H1 (cell line): ENCODE data around the gene ENSA. TPM values are rescaled to one million over a fixed set of nuclear protein-coding genes. Genes with fewer than 3 reads are reported as not detected.

ENCODE experiments used
- CTCF ChIA-PET: fragments of 300-600 bp; sonication (Branson Sonifier 250); formaldehyde crosslinking; loops from one replicate; lab custom pipeline; 2021; ENCODE audit not compliant: partially characterized antibody; lab: Charles Lee
- POLR2A ChIA-PET: fragments of 300-600 bp; sonication (Branson Sonifier 250); formaldehyde crosslinking; loops from one replicate; lab custom pipeline; 2021; ENCODE audit warnings: inconsistent platforms; ENCODE audit not compliant: partially characterized antibody; lab: Charles Lee
- DNase-seq, 2 experiments: peaks; one replicate each; pipeline versions ENCODE4 v3.0.0 to v3.0.0-alpha.2; 2010 to 2022; ENCODE audit warnings: low spot score in 2 of 2, low read depth in 1 of 2, mixed read lengths in 1 of 2
- FAIRE-seq: peaks from 2 replicates; lab custom pipeline; 2011; peaks lifted over from hg19 to GRCh38; lab: Jason Lieb, UNC
- H2AFZ ChIP-seq: 2 replicates; pipeline ENCODE4 v1.8.1; 2012; ENCODE audit warnings: low read length, inconsistent platforms
- H2AK5ac ChIP-seq: 2 replicates; pipeline ENCODE4 v1.6.1; 2013; ENCODE audit warnings: low read depth, low read length
- H2BK120ac ChIP-seq: replicated peaks from 2 replicates; pipeline ENCODE3; 2013; ENCODE audit warnings: low read depth, low read length, inconsistent platforms
- H2BK12ac ChIP-seq: 2 replicates; pipeline ENCODE4 v1.6.1; 2013; ENCODE audit warnings: low read depth, low read length
- H2BK15ac ChIP-seq: 2 replicates; pipeline ENCODE4 v1.6.1; 2013; ENCODE audit warnings: low read length
- H2BK20ac ChIP-seq: 2 replicates; pipeline ENCODE4 v1.6.1; 2013; ENCODE audit warnings: low read length
- H2BK5ac ChIP-seq: 2 replicates; pipeline ENCODE4 v1.6.1; 2013; ENCODE audit warnings: low read depth, low read length
- H3K14ac ChIP-seq: 2 replicates; pipeline ENCODE4 v1.6.1; 2013; ENCODE audit warnings: inconsistent platforms; ENCODE audit not compliant: insufficient read length
- H3K18ac ChIP-seq: 2 replicates; pipeline ENCODE4 v1.6.1; 2013; ENCODE audit warnings: low read length; ENCODE audit errors: extremely low read depth
- H3K23ac ChIP-seq: 2 replicates; pipeline ENCODE4 v1.6.1; 2013; ENCODE audit warnings: inconsistent platforms; ENCODE audit not compliant: insufficient read length
- H3K23me2 ChIP-seq: 2 replicates; pipeline ENCODE4 v1.6.1; 2013; ENCODE audit warnings: low read depth, low read length
- H3K27ac ChIP-seq: 2 replicates; pipeline ENCODE4 v1.6.1; 2011; ENCODE audit warnings: low read depth, low read length, inconsistent platforms
- H3K27me3 ChIP-seq, 4 experiments: replicated peaks in 1 of 4; 1 replicate in 1 of 4; 2 replicates in 3 of 4; pipeline versions ENCODE4 v1.6.1 to v1.8.1; 2011 to 2013; ENCODE audit warnings: low read length in 3 of 4, mild to moderate bottlenecking in 3 of 4, inconsistent platforms in 2 of 4, mixed read lengths in 2 of 4, moderate library complexity in 1 of 4; ENCODE audit not compliant: control insufficient read depth in 3 of 4, insufficient read depth in 3 of 4; ENCODE audit errors: extremely low read depth in 1 of 4
- H3K36me3 ChIP-seq, 4 experiments: 2 replicates each; pipeline versions ENCODE4 v1.6.1 to v1.8.1; 2011 to 2013; ENCODE audit warnings: mild to moderate bottlenecking in 4 of 4, low read length in 3 of 4, moderate library complexity in 2 of 4, control low read depth in 1 of 4, inconsistent platforms in 1 of 4; ENCODE audit not compliant: insufficient read depth in 4 of 4, control insufficient read depth in 2 of 4
- H3K4ac ChIP-seq: replicated peaks from 2 replicates; pipeline ENCODE3; 2013; ENCODE audit warnings: low read length, low read depth, mixed read lengths, inconsistent platforms; ENCODE audit not compliant: insufficient read length
- H3K4me1 ChIP-seq, 4 experiments: replicated peaks in 1 of 4; 1 replicate in 1 of 4; 2 replicates in 3 of 4; pipeline versions ENCODE4 v1.6.1 to v1.8.1; 2011 to 2013; ENCODE audit warnings: low read length in 3 of 4, inconsistent platforms in 2 of 4, mixed read lengths in 1 of 4; ENCODE audit not compliant: insufficient read depth in 4 of 4, control insufficient read depth in 3 of 4
- H3K4me2 ChIP-seq, 2 experiments: 2 replicates each; pipeline versions ENCODE4 v1.6.1 to v1.8.1; 2011 to 2013; ENCODE audit warnings: low read depth in 2 of 2, low read length in 2 of 2, control low read depth in 1 of 2, inconsistent platforms in 1 of 2, mild to moderate bottlenecking in 1 of 2; ENCODE audit not compliant: insufficient read depth in 1 of 2
- H3K4me3 ChIP-seq, 4 experiments: fragments of 200-600, 300-600 bp in 1 of 4; sonication (generic), shearing (Covaris generic), sonication (Bioruptor Twin) in 1 of 4; 2 replicates each; pipeline versions ENCODE4 v1.5.1 to v1.8.1; 2011 to 2016; ENCODE audit warnings: low read length in 4 of 4, low read depth in 3 of 4, control low read depth in 2 of 4, inconsistent platforms in 2 of 4, mild to moderate bottlenecking in 2 of 4, mixed read lengths in 1 of 4, moderate library complexity in 1 of 4; ENCODE audit not compliant: insufficient read depth in 2 of 4; ENCODE audit errors: extremely low read depth in 1 of 4
- H3K56ac ChIP-seq: replicated peaks from 2 replicates; pipeline ENCODE3; 2013; ENCODE audit warnings: low read depth, mild to moderate bottlenecking, mixed read lengths, low read length, inconsistent platforms; ENCODE audit not compliant: insufficient read length
- H3K79me1 ChIP-seq: 2 replicates; pipeline ENCODE4 v1.6.1; 2013; ENCODE audit warnings: low read depth, low read length, control low read depth
- H3K79me2 ChIP-seq, 2 experiments: 2 replicates each; pipeline versions ENCODE4 v1.6.1 to v1.8.1; 2012 to 2013; ENCODE audit warnings: low read length in 2 of 2, mild to moderate bottlenecking in 2 of 2, inconsistent platforms in 1 of 2; ENCODE audit not compliant: insufficient read depth in 2 of 2, control insufficient read depth in 1 of 2
- H3K9ac ChIP-seq, 4 experiments: replicated peaks in 1 of 4; 1 replicate in 1 of 4; 2 replicates in 3 of 4; pipeline versions ENCODE4 v1.6.1 to v1.8.1; 2011 to 2013; ENCODE audit warnings: low read depth in 3 of 4, low read length in 3 of 4, control low read depth in 2 of 4, mild to moderate bottlenecking in 2 of 4, moderate library complexity in 2 of 4, inconsistent platforms in 1 of 4; ENCODE audit errors: extremely low read depth in 1 of 4
- H3K9me3 ChIP-seq, 2 experiments: 2 replicates each; pipeline versions ENCODE4 v1.6.1 to v1.8.1; 2012 to 2013; ENCODE audit warnings: mild to moderate bottlenecking in 2 of 2, moderate library complexity in 2 of 2, control low read depth in 1 of 2, inconsistent platforms in 1 of 2, low read depth in 1 of 2, low read length in 1 of 2, mixed read lengths in 1 of 2; ENCODE audit not compliant: insufficient read depth in 2 of 2
- H4K20me1 ChIP-seq, 2 experiments: replicated peaks in 1 of 2; 2 replicates each; pipeline versions ENCODE3 to v1.8.1; 2011 to 2013; ENCODE audit warnings: inconsistent platforms in 2 of 2, low read length in 2 of 2, mild to moderate bottlenecking in 1 of 2; ENCODE audit not compliant: insufficient read depth in 2 of 2, control insufficient read depth in 1 of 2
- H4K5ac ChIP-seq: 2 replicates; pipeline ENCODE4 v1.6.1; 2013; ENCODE audit warnings: low read length, low read depth, mixed read lengths, inconsistent platforms; ENCODE audit not compliant: insufficient read length
- H4K8ac ChIP-seq: 2 replicates; pipeline ENCODE4 v1.8.0; 2013; ENCODE audit warnings: mild to moderate bottlenecking, moderate library complexity, low read length, inconsistent platforms; ENCODE audit not compliant: insufficient read depth; ENCODE audit errors: extremely low read depth
- H4K91ac ChIP-seq: replicated peaks from 2 replicates; pipeline ENCODE3; 2013; ENCODE audit warnings: low read length, mixed read lengths, inconsistent platforms; ENCODE audit not compliant: insufficient read length
- BACH1 ChIP-seq: IDR thresholded peaks from 2 replicates; pipeline ENCODE4 v1.6.1; 2012; ENCODE audit warnings: low read length, improper control_type of control experiment
- EP300 ChIP-seq, 2 experiments: IDR thresholded peaks; 1 replicate in 1 of 2; 2 replicates in 1 of 2; pipeline ENCODE4 v1.6.1; 2011 to 2012; ENCODE audit warnings: low read depth in 2 of 2, low read length in 2 of 2, mild to moderate bottlenecking in 2 of 2, borderline replicate concordance in 1 of 2, inconsistent platforms in 1 of 2, moderate library complexity in 1 of 2
- JUND ChIP-seq: IDR thresholded peaks from 2 replicates; pipeline ENCODE4 v1.6.1; 2011; ENCODE audit warnings: mild to moderate bottlenecking, improper control_type of control experiment, low read length
- POLR2AphosphoS5 ChIP-seq: IDR thresholded peaks from 2 replicates; pipeline ENCODE4 v1.6.1; 2011; ENCODE audit warnings: low read depth, low read length
- SAP30 ChIP-seq: fragments of 300-600 bp; sonication (generic); IDR thresholded peaks from 2 replicates; pipeline ENCODE4 v1.7.1; 2012; ENCODE audit warnings: low read length, moderate library complexity, mild to moderate bottlenecking, inconsistent platforms; ENCODE audit not compliant: insufficient read depth, insufficient replicate concordance
- SIN3A ChIP-seq, 2 experiments: IDR thresholded peaks in 1 of 2; conservative IDR thresholded peaks in 1 of 2; 2 replicates each; pipeline ENCODE4 v1.6.1; 2011 to 2012; ENCODE audit warnings: low read length in 2 of 2, improper control_type of control experiment in 1 of 2, low read depth in 1 of 2, mild to moderate bottlenecking in 1 of 2
- SUZ12 ChIP-seq: fragments of 200-600 bp; sonication (generic); IDR thresholded peaks from 2 replicates; pipeline ENCODE4 v1.6.1; 2012; ENCODE audit warnings: mild to moderate bottlenecking, inconsistent platforms, low read length, moderate library complexity, mixed read lengths
- TAF1 ChIP-seq: IDR thresholded peaks from 2 replicates; pipeline ENCODE4 v1.6.1; 2011; ENCODE audit warnings: mild to moderate bottlenecking, low read depth, low read length
- TAF7 ChIP-seq: optimal IDR thresholded peaks from 2 replicates; pipeline ENCODE3; 2011; ENCODE audit warnings: low read depth, mild to moderate bottlenecking, inconsistent platforms, low read length, moderate library complexity, borderline replicate concordance
- USF2 ChIP-seq: IDR thresholded peaks from 2 replicates; pipeline ENCODE4 v1.6.1; 2011; ENCODE audit warnings: low read length, improper control_type of control experiment
- whole genome bisulfite sequencing, 2 experiments: shearing (Covaris generic) in 1 of 2; methylation state at CpG; one replicate each; pipeline versions ENCODE4 v1.1.6 to v1.1.7; 2013 to 2015; ENCODE audit warnings: low lambda C conversion rate in 2 of 2, mixed read lengths in 2 of 2, inconsistent platforms in 1 of 2, low coverage in 1 of 2, missing lambda C conversion rate in 1 of 2; ENCODE audit not compliant: insufficient replicate concordance in 2 of 2, insufficient coverage in 1 of 2, insufficient read length in 1 of 2; ENCODE audit errors: extremely low coverage in 1 of 2, missing lambda C conversion rate in 1 of 2; 5-methylcytosine and 5-hydroxymethylcytosine counted together
- polyA plus RNA-seq, 7 experiments: library from polyadenylated mRNA; depleted of rRNA in 3 of 7; stranded (reverse) in 5 of 7; unstranded in 2 of 7; fragments of >200 nt in 5 of 7; fragments of 200-250 nt in 2 of 7; gene quantifications; 1 replicate in 5 of 7; 2 replicates in 1 of 7; 4 replicates in 1 of 7; pipeline versions ENCODE4 v1.2.1 to v1.2.3, GENCODE V29; 2011 to 2013; ENCODE audit warnings: missing spikeins in 2 of 7, mixed read lengths in 2 of 7
- total RNA-seq: library from RNA; stranded (reverse); fragmentation: NEBNext Ultra II Directional; extraction: Animal tissue kit (Norgen Biotek cat#: 25700); gene quantifications from 2 replicates; pipeline ENCODE4 v1.2.1, GENCODE V29; 2021

ENSA gene
- total and polyA plus RNA-seq, 2 of the 8 experiments (the other 6 are each of a cell fraction or from before 2014, with no cell fraction given), result 48.2 to 229 TPM

GRCh38 chr1:150628766-150629114 is 672 bp downstream of the ENSA start:
- Histone ChIP-seq H3K56ac (peak overlapping the region; percentile 48), H3K36me3 (peaks cover 21 to 35% (median 31%) of the 10 kb centered on the region in 4 experiments), H3K23ac (no peak overlapping the region), H2BK120ac (no peak overlapping the region), H4K8ac (0 out of 2 replicates have a peak overlapping the region, but pooled peaks have one; percentile 82), H2AFZ (no peak overlapping the region), H3K27ac (peak overlapping the region; percentile 97; the same call in 1 of the 2 replicates), H3K27me3 (no peaks in the 10 kb centered on the region), H2BK5ac (peak overlapping the region; percentile 94), H2BK15ac (no peak overlapping the region), H3K23me2 (peaks cover 5% of the 10 kb centered on the region; the same call in 1 of the 2 replicates), H3K9me3 (no peaks in the 10 kb centered on the region), H3K4me2 (peak overlapping the region; percentile 71), H3K18ac (no peak overlapping the region), H3K4me1 (peaks cover 0 to 5% (median 3%) of the 10 kb centered on the region in 4 experiments; a peak in 5 of 7 replicates), H4K20me1 (no peaks in the 10 kb centered on the region), H2BK12ac (no peak overlapping the region), H3K14ac (no peak overlapping the region), H2BK20ac (no peak overlapping the region), H2AK5ac (no peak overlapping the region), H4K91ac (no peak overlapping the region), H3K79me1 (0 out of 2 replicates have a peak, but pooled peaks cover 3% of the 10 kb centered on the region), H3K9ac (peak overlapping the region; percentile 61 to 94 (median 92)), H3K4me3 (peak overlapping the region; percentile 72 to 94 (median 80)), H3K79me2 (peaks cover 0 to 42% of the 10 kb centered on the region in 2 experiments; a peak in 2 of 4 replicates), H3K4ac (peak overlapping the region; percentile 4), H4K5ac (no peak overlapping the region)
- ChIA-PET CTCF (interaction anchor here (0.9 to 1.3 kb wide), 2 partner anchors 184 to 187 kb away, joined by 3 to 8 read pairs; no protein-coding TSS in a partner anchor), POLR2A (interaction anchor here (0.5 to 43.5 kb wide), 12 partner anchors 11 to 353 kb away, joined by 3 to 1380 read pairs (median 4); partner anchors contain the start of genes ADAMTSL4, GOLPH3L and MCL1)
- 1% methylated on average over 9 of the region's 9 CpGs; no CpG with 5 or more reads in 1 of the 2 experiments for WGBS, 2 experiments
- no peak for DNase-seq
- FAIRE-seq, result no peak
- TF ChIP-seq SIN3A (conservative IDR thresholded peaks at IDR 0.05 in 1 of 2, IDR thresholded peaks at IDR 0.05 in 1 of 2; ENCODE audit: low read depth in 1 of 2, low read length in 2 of 2), result no peak
- TF ChIP-seq JUND, result no peak
- TF ChIP-seq EP300 (IDR thresholded peaks at IDR 0.05; ENCODE audit: borderline replicate concordance in 1 of 2, low read depth in 2 of 2, low read length in 2 of 2), result no peak
- peak; percentile 21 for TF ChIP-seq TAF7
- no peak; the same call in 1 of the 2 replicates for TF ChIP-seq POLR2AphosphoS5
- peak; percentile 46; the same call in 1 of the 2 replicates for TF ChIP-seq TAF1
- TF ChIP-seq USF2, result no peak
- no peak for TF ChIP-seq SAP30
- no peak for TF ChIP-seq SUZ12
- TF ChIP-seq BACH1, result no peak
